Stimulated activated CD4-positive, alpha-beta T cell treated with anti-CD3 and anti-CD28 coated beads, Interleukin-12 subunit alpha, Interleukin-12 subunit beta, amount 100 ng/mL, for 4 hours (primary cell): ENCODE data around the gene FAM81A.
"Not testable (repeated sequence)": the region's sequence is repeated elsewhere in the genome, so short reads cannot be mapped to it uniquely, and the experiment has no call there.

Experiments
- DNase-seq: peaks from one replicate; pipeline ENCODE4 v3.0.0-alpha.2; 2020

The FAM81A gene

DNA sequence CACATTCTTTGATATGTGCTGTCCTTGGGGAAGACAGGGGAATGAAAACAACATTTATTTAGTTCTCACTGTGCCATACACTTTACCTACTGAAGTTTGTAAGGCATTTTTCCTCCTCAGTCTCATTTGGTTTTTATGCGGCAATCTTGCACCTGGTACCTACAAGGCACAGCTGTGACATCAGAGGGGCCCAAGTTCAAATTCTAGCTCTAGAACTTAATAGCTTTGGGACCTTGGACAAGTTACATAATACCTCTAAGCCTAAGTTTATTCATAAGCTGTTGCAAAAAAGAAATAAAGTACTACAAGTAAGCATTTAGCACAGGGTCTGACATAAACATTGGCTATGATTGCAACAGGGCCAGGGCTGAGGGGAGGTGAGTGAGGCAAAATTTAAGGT is 5.6 kb upstream of the FAM81A start:
- DNase-seq: no peak

DNA sequence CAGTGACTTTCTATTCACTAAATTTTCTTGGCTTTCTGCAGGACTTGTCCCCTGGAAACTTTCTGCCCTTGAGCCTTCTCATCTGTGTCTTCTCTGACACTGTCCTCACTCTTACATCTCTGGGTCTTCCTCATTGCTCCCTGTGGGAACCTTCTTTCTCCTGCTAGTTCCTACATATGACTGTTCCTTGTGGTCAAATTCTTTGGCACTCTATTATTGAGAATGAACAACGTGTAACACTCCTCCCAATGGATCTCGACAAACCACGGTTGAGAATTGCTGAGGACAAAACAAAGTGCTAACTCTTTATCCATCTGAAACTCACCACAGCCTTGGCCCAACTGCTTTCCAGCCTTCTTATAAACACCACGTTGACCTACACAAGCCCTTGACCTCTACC is 3.5 kb upstream of the FAM81A start:
- no peak for DNase-seq

DNA sequence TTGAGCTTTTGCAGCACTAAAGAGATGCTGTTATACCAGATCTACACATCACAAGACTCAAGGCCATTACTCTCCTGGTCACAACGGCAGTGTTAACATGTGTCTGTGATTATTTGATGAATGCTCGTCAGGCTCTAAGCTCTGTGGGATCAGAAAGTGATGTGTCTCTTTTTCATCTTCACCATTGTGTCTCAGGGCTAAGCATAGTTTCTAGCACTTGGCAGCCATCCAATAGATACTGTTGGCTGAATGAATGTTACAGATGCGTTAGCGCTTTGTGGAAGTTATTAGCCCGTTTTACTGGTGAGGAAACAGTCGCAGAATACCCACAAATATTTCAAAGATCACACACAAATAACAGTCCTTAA is 1.2 kb upstream of the FAM81A start:
- no peak for DNase-seq

DNA sequence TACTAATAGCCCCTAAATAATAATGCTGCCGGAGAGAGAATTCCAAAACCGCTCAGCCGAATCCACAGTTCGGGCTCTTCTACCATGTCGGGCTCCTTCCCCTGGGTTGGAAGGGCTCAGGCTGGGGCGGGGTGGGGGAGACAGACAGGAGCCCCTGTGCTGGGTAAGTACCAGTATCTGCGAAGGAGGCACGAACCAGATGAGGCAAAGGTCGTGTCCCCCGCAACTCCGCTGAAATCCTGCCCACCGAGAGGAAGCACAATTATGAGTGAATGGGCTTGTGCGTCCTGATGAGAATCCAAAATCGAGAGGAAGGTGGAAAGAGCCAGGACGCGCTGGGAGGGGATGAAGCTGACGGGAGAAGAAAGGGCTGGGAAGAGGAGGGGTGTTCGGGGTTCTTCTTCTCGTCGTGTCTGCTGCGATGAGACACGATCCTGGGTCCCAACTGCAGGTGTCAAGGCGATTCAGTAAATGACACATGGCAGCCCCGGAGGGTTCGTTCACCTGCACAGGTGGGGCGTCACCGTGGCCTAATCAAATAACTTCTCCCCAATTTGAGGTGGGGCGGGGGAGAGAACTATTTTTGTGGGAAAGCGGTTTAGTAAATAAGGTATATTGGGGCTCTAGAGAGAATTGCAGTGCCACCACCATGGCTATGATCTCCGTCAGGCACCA is 707 bp upstream of the FAM81A start:
- DNase-seq: no peak

DNA sequence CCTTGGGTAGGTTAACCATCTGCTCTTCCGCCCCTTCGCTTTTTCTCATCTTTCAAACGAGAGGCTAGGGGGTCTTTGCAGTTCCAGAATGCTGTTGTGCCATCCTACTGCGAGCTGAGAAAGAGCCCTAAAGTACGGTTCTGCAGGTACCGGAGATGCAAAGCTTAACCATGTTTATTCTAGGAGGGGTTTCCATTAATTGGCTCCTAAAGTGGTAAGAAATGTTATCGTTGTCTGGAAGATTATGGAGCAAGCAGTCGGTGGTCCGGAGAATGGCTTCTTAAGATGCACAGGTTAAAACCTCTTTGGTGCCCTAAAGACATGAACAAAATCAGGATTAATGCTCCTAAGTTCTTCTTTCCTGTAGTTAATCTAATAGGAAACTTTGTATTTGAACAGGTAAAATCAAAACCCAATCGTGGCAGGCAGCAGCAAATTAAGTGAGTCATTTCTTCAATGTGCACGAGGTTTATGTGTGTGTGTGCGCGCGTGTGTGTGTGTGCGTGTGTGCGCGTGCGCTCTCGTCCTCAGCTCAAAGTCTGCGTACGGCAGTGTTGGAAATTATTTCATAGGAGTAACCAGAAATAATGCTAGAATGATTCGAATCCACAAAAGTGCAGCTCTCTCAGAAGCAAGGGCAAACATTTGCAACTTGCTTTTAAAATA is 772 bp downstream of the FAM81A start:
- no peak for DNase-seq

DNA sequence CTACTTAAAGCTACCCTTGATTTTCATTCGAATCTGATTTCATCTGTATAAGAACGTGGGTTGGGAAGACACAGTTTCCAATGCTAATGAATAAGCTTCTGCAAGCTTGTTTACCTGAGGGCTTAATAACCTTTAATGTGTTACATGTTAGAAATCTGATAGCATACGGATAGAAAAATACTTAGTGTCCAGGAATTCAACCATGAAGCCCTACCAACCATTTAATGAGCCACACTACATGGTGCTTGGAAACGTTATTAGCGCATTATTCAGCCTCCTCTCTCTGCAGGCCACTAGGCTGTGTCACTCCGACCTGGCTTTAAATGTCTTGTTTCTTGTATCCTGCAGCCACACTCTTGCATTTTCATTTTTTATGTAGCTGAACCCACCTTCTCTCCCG is 1.6 kb downstream of the FAM81A start:
- no peak for DNase-seq

DNA sequence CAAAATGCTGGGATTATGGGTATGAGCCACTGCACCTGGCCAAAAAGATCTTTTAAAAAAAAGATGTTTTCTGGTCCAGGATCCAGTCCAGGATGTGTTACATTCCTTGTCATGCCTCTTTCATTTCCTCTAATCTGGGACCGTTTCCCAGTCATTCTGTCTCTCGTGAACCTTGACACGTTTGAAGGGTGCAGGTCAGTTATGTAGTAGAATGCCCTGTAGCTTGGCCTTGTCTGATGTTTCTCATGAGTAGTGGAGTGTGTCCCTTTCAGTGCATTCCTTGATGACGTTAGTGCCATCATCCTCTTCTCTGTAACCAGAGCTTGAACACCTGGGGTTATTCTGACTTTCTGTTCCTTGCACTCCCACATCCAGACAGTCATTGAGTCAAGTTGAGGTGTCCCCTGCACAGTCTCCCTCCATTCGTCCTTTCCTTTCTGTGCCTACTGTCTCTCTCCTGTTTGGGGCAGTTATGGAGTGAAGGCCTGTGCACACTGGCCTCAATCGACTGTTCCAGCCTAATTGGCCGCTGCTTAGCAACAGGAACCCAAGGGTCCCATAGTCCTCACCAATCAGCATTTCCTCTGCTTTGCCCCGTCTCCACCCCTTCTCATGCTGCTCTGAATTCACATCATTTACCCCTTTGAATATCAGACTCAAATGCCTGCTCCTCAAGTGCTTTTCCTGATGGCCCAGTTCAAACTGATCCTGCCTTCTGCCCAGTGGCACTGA is 5.5 kb downstream of the FAM81A start:
- no peak for DNase-seq

DNA sequence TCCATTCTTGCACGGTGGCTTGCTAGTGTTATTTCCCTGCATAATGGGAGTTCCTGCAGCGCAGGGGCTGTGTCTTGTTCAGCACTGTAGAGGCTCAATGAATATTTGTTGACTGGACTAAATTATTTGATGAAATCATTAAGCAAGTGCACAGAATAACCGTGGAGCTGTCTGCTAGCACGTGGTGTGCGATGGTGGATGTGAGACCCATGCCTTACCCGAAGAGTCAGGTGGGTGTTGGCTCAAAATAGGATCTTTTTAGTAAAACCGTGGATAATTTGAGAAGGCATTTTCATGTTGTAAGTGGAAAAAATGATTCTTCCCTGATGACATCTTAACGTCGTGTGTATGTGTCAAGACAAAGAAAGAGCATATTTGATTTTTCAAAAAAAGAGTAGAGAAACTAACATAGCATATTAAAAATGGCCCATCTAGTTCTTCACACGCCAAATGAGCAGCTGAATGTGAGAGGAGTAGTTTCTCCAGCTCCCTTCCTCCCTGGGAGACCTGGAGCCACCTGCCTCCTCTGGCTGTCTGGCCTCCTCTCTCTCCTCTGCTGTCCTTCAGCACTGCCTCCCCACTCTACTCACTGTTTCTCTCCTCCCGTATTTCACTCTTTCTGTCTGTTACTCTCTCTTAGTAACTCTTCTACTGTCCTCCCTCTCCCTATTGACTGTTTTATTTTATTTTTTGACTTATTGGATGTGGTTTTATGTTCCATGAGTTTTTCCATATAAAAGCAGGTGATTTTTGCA is 6.3 kb downstream of the FAM81A start:
- DNase-seq: no peak

DNA sequence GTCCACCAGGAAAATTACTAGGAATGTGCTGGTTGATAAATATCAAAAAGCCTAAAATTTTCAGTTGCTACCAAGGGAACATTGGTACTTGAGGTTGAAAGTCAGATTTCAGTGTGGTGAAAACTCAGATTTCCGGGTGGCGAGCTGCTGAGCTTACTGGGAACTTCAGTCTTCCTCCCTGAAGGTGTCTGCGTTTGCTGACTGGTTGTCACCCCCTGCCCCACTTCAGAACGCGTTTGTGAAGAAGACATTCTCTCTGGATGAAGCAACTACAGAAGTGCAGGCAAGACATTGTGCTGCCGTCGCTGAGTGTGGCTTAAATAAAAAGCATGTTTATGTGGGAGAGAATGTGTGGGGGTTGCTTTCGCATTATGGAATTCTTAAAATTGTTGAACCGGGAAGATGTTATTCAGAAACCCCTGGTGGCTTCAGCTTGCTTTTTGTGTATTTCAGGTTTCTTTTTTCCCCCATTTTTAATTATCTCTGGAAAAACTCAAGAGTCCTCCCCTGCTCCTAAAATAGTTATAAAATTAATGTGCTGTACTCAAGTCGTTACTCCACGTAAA is 7.1 kb downstream of the FAM81A start:
- no peak for DNase-seq

DNA sequence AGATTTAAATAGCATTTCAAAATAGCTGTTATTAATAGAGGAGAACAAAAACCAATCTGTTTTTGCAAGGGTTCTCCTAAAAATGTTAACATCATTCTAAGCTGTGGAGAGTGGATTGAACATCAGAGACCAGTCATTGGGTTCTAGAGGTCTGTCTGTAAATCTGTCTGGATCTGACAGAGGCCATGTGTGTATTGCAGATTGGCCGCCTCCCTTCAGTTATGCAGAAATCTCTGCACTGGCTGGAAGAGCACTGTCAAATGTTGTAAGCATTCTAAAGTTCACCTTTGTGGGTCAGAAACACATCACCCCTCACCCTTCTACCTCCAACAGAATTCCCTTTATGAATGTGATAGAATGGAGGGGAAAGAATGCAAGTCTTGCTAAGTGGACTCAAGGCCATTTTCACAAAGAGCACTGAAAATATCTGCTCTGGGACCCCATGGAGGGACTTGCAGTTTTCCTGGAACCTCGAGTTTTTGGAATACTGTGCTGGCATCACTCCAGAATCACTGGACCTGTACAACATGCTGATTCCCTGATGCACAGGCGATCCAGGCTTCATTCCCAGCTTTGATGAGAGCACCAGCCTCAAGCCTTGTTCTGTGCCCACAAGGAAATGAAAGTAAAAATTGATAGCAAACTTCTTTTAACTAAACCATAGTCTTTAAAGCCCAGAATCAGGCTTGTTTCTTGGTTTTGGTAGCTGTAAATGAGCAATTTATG is 8.4 kb downstream of the FAM81A start:
- DNase-seq: no peak

DNA sequence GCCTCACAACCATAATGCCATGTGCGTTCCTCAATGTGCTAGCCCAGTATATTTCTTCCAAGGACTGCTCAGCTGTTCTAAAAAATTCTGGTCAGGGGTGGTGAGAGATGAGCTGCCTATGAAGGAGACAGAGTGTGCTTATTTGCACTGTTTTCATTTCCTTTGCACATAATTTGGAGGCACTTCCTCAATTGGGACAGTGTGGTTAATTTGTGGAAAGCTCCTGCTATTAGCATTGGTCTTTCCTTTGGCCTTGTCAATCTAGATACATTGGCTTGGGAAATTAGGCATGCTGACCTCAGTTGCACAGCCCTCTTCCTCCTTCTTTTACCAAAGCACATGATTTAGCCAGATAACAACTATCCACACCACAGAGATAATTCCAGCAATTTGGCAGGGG is 9.4 kb downstream of the FAM81A start:
- no peak for DNase-seq

DNA sequence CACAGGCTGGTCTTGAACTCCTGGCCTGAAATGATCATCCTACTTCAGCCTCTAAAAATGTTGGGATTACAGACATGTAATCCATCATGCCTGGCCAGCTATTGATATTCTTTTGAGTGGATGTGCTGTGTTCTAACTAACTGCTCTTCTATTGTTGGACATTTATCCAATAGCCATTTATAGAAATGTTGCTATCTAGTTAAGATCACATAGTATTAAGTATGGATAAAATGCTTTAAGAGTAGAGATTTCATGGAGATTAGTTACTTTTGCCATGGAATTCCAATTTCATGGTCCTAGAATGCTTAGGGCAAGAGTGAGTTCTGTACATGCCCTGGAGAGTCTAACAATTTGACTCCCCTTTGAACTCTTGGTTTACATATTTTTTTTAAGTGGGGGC is 10.9 kb downstream of the FAM81A start:
- DNase-seq: no peak

DNA sequence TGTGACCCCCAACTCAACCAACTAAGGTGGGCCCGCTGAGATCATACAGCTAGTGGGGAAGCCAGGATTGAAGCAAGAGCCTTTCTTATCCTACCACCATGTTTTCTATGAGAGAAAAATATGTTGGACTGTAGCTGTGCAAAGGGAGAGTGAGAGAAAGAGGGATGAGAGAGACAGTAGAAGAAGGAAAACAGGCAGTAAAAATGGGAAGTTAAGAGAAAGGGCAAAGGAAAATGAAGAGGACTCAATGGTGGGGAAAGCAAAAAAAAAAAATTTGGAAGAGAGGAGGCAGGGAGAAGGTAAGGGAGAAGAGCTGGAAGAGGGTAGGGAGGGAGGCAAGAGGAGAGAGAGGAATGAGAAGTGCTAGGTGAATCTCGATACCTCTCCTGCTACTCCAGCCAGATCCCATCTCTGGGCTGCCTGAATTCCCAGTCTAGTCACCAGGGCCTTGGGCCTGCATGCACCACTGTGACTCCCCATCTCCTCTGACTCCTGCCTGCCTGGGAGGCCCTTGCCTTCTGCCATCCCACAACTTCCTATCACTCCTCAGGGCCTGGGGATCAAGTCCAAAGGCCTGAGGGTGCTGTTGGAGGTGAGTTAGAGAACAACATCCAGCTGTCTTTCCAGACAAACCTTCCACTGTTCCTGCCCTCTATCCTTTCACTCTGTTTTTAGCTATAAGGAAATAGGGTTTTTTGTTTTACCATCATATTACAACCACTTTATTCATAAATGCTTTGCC is 15.7 kb downstream of the FAM81A start:
- DNase-seq: no peak

DNA sequence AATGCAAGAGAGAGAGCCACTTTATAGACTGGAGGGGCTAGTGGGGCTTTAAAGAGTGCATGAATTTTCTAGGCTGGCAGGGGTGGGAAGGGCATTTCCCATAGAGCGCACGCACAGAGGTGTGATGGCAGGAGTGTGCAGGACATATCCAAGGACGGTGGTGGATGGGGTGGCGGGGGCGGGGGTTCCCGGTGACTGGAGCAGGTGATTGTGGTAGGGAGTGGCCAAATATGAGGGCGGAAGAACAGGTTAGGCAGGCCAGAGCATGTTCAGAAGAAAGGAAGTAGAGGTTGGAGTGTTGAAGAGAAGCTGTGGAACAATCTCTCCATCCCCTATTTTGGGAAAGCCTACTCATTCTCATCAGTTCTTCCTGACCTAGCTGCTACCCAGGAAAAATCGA is 18.1 kb downstream of the FAM81A start:
- DNase-seq: no peak

DNA sequence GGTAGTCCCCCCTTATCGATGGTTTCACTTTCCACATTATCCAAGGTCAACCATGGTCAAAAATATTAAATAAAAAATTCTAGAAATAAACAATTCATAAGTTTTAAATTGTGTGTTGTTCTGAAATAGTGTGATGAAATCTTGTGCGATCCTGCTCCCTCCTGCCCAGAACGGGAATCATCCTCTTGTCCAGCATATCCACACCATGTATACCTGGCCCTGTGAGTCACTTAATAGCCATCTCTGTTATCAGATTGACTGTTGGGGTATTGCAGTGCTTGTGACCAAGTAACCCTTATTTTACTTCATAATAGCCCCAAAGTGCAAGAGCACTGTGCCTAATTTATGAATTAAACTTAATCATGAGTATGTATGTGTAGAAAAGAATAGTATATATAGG is 19.1 kb downstream of the FAM81A start:
- no peak for DNase-seq

DNA sequence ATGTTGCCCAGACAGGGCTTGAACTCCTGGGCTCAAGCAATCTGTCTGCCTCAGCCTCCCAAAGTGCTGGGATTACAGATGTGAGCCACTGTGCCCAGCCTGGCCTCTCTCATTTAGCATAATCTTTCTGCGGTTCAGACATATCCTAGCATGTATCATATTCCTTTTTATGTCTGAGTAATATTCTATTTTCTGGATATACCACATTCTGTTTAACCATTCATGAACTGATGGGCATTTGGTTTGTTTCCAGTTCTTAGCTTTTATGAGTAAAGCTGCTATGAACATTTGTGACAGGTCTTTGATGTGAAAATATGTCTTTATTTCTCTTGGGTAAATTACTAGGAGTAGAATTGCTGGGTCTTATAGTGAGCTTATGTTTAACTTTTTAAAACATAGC is 23.5 kb downstream of the FAM81A start:
- no peak for DNase-seq

DNA sequence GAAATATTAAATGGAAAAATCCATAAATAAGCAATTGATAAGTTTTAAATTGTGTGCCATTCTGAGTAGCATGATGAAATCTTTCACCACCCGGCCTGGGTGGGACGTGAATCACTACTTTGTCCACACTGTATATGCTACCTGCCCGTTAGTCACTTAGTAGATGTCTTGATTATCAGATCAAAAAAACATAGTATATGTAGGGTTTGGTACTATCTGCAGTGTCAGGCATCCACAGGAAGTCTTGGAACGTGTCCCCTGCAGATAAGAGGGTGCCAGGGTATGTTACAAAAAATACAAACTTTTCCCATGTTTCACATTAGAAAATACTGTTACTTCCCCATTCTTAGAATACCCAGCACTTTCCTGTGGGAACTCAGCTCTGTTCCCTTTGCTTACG is 35.2 kb downstream of the FAM81A start:
- DNase-seq: no peak

DNA sequence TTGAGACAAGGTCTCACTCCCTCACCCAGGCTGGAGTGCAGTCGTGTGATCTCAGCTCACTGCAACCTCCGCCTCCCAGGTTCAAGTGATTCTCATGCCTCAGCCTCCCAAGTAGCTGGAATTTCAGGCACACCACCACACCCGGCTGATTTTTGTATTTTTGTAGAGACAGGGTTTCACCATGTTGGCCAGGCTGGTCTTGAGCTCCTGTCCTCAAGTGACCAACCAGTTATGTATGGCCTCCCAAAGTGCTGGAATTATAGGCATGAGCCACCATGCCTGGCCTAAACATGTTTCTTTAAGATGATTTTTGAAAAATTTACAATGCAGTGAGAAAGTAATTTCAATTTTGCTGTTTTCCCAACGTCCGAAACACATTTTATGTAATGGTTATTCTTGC is 37.2 kb downstream of the FAM81A start:
- not testable (repeated sequence) for DNase-seq

DNA sequence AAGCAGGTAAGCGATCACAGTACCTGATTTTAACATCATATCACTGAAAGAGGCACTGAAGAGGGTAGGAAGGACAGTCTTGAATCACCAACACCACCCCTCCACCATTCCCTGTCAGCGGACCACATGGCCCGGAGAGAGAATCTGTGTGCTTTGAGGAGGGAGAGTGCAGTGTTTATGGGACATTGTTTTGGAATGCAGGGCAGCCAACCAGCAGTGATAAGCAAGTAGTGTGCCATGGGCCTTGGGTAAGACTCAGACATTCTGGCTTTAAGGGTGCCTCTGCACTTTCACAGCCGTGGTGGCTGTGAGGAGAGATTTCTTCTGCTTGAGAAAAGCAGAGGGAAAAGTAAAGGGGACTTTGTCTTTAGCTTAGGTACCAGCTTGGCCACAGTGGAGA is 46.4 kb downstream of the FAM81A start:
- DNase-seq: no peak

DNA sequence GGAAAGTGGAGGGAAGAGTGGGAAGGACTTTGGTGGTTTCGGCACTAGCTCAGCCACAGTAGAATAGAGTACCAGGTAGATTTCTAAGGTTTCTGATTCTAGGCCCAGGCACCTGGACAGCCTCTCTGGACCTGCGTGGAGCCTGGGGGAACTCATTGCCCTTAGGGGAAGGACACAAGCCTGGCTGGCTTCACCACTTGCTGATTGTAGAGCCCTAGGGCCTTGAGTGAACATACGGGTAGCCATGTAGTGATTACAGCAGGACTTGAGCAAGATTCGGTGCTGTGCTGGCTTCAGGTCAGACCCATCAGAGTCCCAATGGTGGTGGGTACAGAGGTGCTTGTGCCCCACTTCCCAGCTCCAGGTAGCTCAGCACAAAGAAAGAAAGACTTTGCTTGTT is 47.0 kb downstream of the FAM81A start:
- no peak for DNase-seq

DNA sequence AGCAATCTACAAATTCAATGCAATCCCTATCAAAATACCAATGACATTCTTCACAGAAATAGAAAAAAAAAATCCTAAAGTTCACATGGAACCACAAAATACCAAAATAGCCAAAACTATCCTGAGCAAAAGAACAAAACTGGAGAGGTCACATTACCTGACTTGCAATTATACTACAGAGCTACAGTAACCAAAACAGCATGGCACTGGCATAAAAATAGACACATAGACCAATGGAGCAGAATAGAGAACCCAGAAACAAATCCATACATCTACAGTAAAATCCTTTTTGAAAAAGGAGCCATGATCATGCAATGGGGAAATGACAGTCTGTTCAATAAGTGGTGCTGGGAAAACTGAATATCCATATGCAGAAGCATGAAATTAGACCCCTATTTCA is 51.5 kb downstream of the FAM81A start:
- not testable (repeated sequence) for DNase-seq

DNA sequence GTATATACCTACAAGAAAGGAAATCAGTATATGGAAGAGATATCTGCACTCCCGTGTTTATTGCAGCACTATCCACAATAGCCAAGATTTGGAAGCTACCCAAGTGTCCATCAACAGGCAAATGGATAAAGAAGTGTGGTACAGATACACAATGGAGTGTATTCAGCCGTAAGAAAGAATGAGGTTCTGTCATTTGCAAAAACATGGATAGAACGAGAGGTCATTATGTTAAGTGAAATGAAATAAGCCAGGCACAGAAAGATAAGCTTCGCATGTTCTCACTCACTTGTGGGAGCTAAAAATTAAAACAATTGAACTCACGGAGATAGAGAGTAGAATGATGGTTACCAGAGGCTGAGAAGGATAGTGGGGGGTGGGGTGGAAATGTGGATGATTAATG is 53.1 kb downstream of the FAM81A start:
- DNase-seq: no peak
